GM18951 (cell line): Measurements from ENCODE around the gene HOXC10.

Experiments used
- POLR2A ChIP-seq: IDR thresholded peaks from 4 replicates; pipeline ENCODE4 v1.6.1; 2011; ENCODE audit warnings: mild to moderate bottlenecking; ENCODE audit not compliant: insufficient read length, insufficient read depth; ENCODE audit errors: extremely low read depth
- in situ Hi-C: fragments of 300-500 bp; cut with MboI; formaldehyde crosslinking; loops from one replicate; pipeline ENCODE4 v1.12.0; 2022; ENCODE audit warnings: low sequenced_read_pairs, mixed read lengths, inconsistent platforms; ENCODE audit not compliant: unreplicated experiment

The HOXC10 gene

DNA sequence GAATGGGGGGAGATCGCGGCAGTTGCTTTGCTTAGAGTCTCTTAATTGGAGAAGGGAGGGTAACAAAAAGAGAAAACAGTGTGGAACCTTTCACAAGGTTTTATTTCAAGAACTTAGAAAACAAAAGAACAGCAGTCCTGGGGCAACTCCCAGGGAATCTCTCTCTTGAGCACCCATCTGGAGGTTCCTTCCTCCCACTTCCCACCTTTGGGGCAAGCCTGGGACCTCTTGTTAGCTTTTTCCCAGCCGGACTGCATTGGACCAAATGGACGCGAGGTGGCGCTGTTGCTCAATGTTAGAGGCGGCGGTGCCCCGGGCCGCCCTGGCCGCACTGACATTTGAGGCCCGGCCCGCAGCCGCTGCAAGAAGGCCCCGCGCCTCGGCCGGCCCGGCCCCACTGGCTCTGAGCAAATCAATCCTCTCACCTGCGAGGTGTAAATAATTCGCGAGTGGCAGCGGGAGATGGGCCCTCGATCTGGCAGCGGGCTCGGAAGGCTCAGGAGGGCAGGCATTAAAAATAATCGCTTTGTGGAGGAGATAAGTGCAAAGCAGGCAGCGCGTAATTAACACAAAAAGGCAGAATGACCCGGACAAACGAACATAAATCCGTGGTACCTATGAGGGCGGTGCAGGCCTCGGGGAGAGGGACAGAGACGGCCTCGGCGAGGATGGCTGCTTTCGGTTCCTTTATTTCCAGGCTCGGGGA is 21.1 kb downstream of the HOXC10 start:
- in situ Hi-C loops, result loop anchor here (25.0 kb wide), 1 partner anchor 356 kb away; the partner anchor contains the start of gene GPR84
- no peak for TF ChIP-seq POLR2A

DNA sequence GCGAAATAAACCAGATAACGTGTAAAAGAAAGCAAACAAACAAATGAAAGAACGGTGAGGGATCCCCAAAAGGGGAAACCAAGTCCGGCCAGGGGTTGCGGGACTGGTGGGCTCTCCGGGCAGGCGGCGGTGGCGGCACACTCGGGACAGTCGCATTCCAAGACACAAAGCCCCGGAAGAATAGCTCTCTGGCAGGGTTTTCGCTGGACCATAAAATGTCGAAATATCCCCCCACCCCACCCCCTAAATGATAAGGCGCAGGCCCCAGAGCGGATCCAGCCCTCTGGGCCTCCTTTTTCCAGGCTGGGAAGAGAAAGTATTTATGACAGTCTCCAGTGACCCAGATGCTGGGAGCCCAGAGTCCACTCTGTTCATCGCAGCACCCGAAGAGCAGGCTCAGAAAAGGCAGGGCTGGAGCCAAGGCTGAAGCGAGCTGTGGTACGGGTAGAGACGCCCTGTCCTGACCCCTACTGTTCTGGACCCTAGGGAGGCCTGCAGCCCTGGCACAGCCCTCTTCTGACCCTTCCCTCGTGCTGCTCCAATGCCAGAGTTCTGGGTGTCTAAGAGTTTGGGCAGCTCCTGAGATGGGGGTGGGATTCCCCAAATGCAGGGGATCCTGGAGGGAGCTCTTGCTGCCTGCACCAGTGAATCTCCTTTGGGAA is 21.7 kb downstream of the HOXC10 start:
- in situ Hi-C loops, result loop anchor here (25.0 kb wide), 1 partner anchor 356 kb away; the partner anchor contains the start of gene GPR84
- TF ChIP-seq POLR2A, result no peak

- TF ChIP-seq POLR2A, result no peak
- in situ Hi-C loops, result loop anchor here (25.0 kb wide), 1 partner anchor 355 kb away; the partner anchor contains the start of gene GPR84
Measured at GRCh38 chr12:54007538-54008259, 22.8 kb downstream of the HOXC10 start.

GRCh38 chr12:54008260-54008552 is 23.3 kb downstream of the HOXC10 start:
- in situ Hi-C loops, result loop anchor here (25.0 kb wide), 1 partner anchor 354 kb away; the partner anchor contains the start of gene GPR84
- TF ChIP-seq POLR2A, result no peak

DNA sequence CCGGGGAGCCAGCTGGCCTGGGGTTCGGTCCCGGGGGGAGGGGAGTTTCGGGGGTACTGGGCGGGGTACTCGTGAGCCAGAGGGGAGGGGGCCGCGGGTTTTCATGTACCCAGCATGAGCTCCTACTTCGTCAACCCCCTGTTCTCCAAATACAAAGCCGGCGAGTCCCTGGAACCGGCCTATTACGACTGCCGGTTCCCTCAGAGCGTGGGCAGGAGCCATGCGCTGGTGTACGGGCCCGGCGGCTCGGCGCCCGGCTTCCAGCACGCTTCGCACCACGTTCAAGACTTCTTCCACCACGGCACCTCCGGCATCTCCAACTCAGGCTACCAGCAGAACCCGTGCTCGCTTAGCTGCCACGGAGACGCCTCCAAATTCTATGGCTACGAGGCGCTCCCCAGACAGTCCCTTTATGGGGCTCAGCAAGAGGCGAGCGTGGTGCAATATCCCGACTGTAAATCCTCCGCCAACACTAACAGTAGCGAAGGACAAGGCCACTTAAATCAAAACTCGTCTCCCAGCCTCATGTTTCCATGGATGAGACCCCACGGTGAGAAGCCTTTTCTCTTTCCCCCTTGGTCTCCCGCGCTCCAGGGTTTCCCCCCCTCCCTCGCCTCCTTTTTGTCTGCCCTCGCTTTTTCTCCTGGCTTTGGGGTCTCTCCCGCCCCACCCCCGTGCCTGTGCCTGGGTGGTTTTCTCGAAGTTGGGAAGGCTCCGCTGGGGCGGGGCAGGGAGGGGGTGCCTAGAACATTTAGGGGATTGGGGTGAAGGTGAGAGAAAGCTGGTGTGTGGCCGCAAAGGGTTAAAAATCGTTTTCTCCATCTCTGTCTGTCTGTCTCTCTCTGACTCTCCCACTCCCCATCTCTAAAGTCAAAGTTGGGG is 24.5 kb downstream of the HOXC10 start:
- TF ChIP-seq POLR2A, result no peak
- in situ Hi-C loops, result loop anchor here (25.0 kb wide), 1 partner anchor 353 kb away; the partner anchor contains the start of gene GPR84

- in situ Hi-C loops, result loop anchor here (25.0 kb wide), 1 partner anchor 352 kb away; the partner anchor contains the start of gene GPR84
Measured at GRCh38 chr12:54010053-54010971, 25.4 kb downstream of the HOXC10 start.

GRCh38 chr12:54010972-54011664 is 26.2 kb downstream of the HOXC10 start:
- TF ChIP-seq POLR2A, result no peak
- in situ Hi-C loops, result loop anchor here (25.0 kb wide), 1 partner anchor 351 kb away; the partner anchor contains the start of gene GPR84

More at GRCh38 chr12:54010053-54010971, 25.4 kb downstream of the HOXC10 start:
- TF ChIP-seq POLR2A, result no peak

DNA sequence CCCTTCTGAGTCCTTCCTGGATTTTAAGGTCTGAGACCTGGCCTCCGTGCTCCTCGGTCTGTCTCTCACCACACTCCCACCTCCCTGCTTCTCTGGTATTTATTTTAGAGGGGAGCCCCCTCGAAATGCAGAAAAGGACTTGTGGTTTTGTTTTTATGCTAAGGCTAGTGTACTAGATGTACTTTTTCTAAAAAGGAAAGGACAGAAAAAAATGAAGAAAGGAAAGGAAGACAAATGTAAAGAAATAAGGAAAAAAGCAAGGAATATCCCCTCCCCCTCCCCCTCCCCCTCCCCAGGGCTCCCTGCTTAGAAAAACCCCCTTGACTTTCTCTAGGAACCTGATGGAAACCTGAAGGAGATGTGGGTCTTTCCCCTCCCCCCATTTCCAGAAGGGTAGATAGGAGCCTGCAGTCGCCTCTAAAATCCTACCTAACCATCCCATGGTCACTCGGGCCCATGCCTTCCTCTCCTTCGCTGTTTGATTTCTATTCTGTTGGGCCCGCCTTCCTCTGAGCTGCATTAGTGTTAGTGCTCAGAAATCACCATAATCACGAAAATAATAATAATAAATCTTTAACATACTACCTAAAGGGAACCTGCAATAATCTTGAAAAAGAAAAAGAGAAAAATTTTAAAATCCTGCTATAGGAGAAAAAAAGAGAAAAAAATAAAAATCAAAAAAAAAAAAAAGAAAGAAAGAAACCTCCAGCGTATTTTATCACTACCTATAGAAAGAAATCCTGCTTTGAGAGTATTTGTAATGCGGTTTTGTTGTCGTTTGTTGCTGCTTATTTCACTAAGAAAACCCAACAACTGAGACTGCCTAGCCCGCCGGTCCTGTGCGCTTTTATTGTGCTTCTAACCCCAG is 27.0 kb downstream of the HOXC10 start:
- in situ Hi-C loops, result loop anchor here (25.0 kb wide), 1 partner anchor 350 kb away; the partner anchor contains the start of gene GPR84
- TF ChIP-seq POLR2A, result no peak

GRCh38 chr12:54012631-54013409 is 27.9 kb downstream of the HOXC10 start:
- in situ Hi-C loops, result loop anchor here (25.0 kb wide), 1 partner anchor 349 kb away; the partner anchor contains the start of gene GPR84
- TF ChIP-seq POLR2A, result no peak
